Thyroid gland (tissue), 4 donors: Measurements from ENCODE around the gene ZMAT3.

Experiments used
- POLR2A ChIP-seq, 2 donors: fragments of 450-650 bp; IDR thresholded peaks; one replicate each; pipeline ENCODE4 v1.6.1; 2017; ENCODE audit warnings: antibody characterized with exemption in 2 of 2, mild to moderate bottlenecking in 2 of 2, moderate library complexity in 1 of 2
- TF ChIP-seq, protein P1 (sequence below), 6 experiments: fragments of 200-600 bp in 3 of 6; fragments of 450-650 bp in 3 of 6; sonication (generic) in 3 of 6; IDR thresholded peaks; one replicate each; pipeline ENCODE4 v1.5.1; 2016 to 2019; ENCODE audit warnings: antibody characterized with exemption in 6 of 6, mild to moderate bottlenecking in 2 of 6, inconsistent platforms in 1 of 6, moderate library complexity in 1 of 6

DNA sequence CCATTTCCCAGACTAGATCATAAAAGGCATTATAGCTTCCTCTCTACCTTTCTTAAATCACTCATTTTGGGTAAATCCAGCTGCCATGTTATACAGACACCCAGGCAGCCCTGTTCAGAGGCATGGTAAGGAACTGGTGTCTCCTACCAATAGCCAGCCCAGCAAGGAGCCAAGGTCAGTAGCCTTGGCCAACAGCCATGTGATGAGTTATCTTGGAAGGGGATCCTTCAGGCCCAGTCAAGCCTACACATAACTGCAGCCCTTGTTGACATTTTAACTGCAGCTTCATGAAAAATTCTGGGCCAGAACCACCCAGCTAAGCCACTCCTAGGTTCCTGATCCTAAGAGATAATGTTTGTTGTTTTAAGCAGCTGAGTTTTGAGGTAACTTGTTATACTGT is 29.0 kb upstream of the ZMAT3 start:
- no peak for TF ChIP-seq POLR2A (IDR thresholded peaks at IDR 0.05)
- TF ChIP-seq, protein P1, sequence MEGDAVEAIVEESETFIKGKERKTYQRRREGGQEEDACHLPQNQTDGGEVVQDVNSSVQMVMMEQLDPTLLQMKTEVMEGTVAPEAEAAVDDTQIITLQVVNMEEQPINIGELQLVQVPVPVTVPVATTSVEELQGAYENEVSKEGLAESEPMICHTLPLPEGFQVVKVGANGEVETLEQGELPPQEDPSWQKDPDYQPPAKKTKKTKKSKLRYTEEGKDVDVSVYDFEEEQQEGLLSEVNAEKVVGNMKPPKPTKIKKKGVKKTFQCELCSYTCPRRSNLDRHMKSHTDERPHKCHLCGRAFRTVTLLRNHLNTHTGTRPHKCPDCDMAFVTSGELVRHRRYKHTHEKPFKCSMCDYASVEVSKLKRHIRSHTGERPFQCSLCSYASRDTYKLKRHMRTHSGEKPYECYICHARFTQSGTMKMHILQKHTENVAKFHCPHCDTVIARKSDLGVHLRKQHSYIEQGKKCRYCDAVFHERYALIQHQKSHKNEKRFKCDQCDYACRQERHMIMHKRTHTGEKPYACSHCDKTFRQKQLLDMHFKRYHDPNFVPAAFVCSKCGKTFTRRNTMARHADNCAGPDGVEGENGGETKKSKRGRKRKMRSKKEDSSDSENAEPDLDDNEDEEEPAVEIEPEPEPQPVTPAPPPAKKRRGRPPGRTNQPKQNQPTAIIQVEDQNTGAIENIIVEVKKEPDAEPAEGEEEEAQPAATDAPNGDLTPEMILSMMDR (IDR thresholded peaks at IDR 0.05), result no peak
